CD14-positive monocyte (primary cell): ENCODE data around the gene NIFK. TPM values are rescaled to one million over a fixed set of nuclear protein-coding genes. Genes with fewer than 3 reads are reported as not detected.
"Not testable (repeated sequence)": the region's sequence is repeated elsewhere in the genome, so short reads cannot be mapped to it uniquely, and the experiment has no call there.

Experiments
- DNase-seq, 3 donors: peaks; one replicate each; pipeline ENCODE4 v3.0.0-alpha.2; 2011 to 2022
- H2AFZ ChIP-seq: 2 replicates; pipeline ENCODE4 v1.6.0; 2012; ENCODE audit warnings: mild to moderate bottlenecking, low read depth, low read length, inconsistent platforms; ENCODE audit not compliant: insufficient read depth, poor library complexity, severe bottlenecking
- H3K27ac ChIP-seq, 2 donors: 1 replicate in 1 of 2; 2 replicates in 1 of 2; pipeline ENCODE4 v1.5.1; 2012 to 2013; ENCODE audit warnings: low read length in 2 of 2, control low read depth in 1 of 2, inconsistent platforms in 1 of 2, low read depth in 1 of 2, mild to moderate bottlenecking in 1 of 2
- H3K27me3 ChIP-seq, 2 donors: one replicate each; pipeline versions ENCODE4 v1.6.0 to v1.6.1; 2011 to 2013; ENCODE audit warnings: low read length in 2 of 2; ENCODE audit not compliant: control insufficient read depth in 2 of 2, insufficient read depth in 2 of 2
- H3K36me3 ChIP-seq, 2 donors: replicated peaks in 1 of 2; 1 replicate in 1 of 2; 2 replicates in 1 of 2; pipeline versions ENCODE4 v1.5.1 to v1.6.1; 2012 to 2013; ENCODE audit warnings: low read length in 2 of 2, control low read depth in 1 of 2, inconsistent platforms in 1 of 2, mild to moderate bottlenecking in 1 of 2; ENCODE audit not compliant: insufficient read depth in 2 of 2, control insufficient read depth in 1 of 2
- H3K4me1 ChIP-seq, 2 donors: 1 replicate in 1 of 2; 2 replicates in 1 of 2; pipeline versions ENCODE4 v1.5.1 to v1.6.1; 2012 to 2013; ENCODE audit warnings: low read length in 2 of 2, control low read depth in 1 of 2, inconsistent platforms in 1 of 2, mild to moderate bottlenecking in 1 of 2, moderate library complexity in 1 of 2; ENCODE audit not compliant: insufficient read depth in 2 of 2, control insufficient read depth in 1 of 2
- H3K4me2 ChIP-seq: replicated peaks from 2 replicates; pipeline ENCODE3; 2012; ENCODE audit warnings: low read length, moderate library complexity, mild to moderate bottlenecking; ENCODE audit not compliant: poor library complexity, severe bottlenecking; ENCODE audit errors: extremely low read depth
- H3K4me3 ChIP-seq, 3 experiments: fragments of 200-600 bp in 1 of 3; sonication (generic) in 1 of 3; replicated peaks in 1 of 3; 1 replicate in 2 of 3; 2 replicates in 1 of 3; pipeline ENCODE4 v1.5.1; 2011 to 2013; ENCODE audit warnings: low read length in 3 of 3, mild to moderate bottlenecking in 3 of 3, control low read depth in 2 of 3, low read depth in 2 of 3, inconsistent platforms in 1 of 3, moderate library complexity in 1 of 3
- H3K79me2 ChIP-seq: 2 replicates; pipeline ENCODE4 v1.6.0; 2012; ENCODE audit warnings: mild to moderate bottlenecking, control low read depth, inconsistent platforms, low read length, moderate library complexity; ENCODE audit not compliant: insufficient read depth
- H3K9ac ChIP-seq: 2 replicates; pipeline ENCODE4 v1.6.0; 2017; ENCODE audit warnings: low read length, mild to moderate bottlenecking; ENCODE audit not compliant: insufficient read depth, poor library complexity, severe bottlenecking
- H3K9me3 ChIP-seq, 2 donors: replicated peaks in 1 of 2; 1 replicate in 1 of 2; 2 replicates in 1 of 2; pipeline versions ENCODE4 v1.5.1 to v1.6.1; 2012 to 2013; ENCODE audit warnings: low read length in 2 of 2, control low read depth in 1 of 2; ENCODE audit not compliant: control insufficient read depth in 1 of 2, insufficient read depth in 1 of 2
- H4K20me1 ChIP-seq: 2 replicates; pipeline ENCODE4 v1.6.0; 2012; ENCODE audit warnings: mild to moderate bottlenecking, low read length, control low read depth, moderate library complexity; ENCODE audit not compliant: insufficient read depth
- H3K27ac Mint-ChIP-seq, 7 donors: one replicate each; pipeline ENCODE4 v1.8.0; 2020; ENCODE audit warnings: mild to moderate bottlenecking in 7 of 7, mixed read lengths in 7 of 7, moderate library complexity in 6 of 7, inconsistent platforms in 2 of 7
- H3K27me3 Mint-ChIP-seq, 3 donors: one replicate each; pipeline ENCODE4 v1.8.0; 2021 to 2022; ENCODE audit warnings: low read depth in 3 of 3, mild to moderate bottlenecking in 3 of 3, mixed read lengths in 3 of 3, moderate library complexity in 3 of 3, inconsistent platforms in 1 of 3
- H3K36me3 Mint-ChIP-seq, 2 donors: one replicate each; pipeline ENCODE4 v1.8.0; 2020; ENCODE audit warnings: mixed read lengths in 2 of 2, inconsistent platforms in 1 of 2, mild to moderate bottlenecking in 1 of 2
- H3K4me1 Mint-ChIP-seq: one replicate; pipeline ENCODE4 v1.8.0; 2020; ENCODE audit warnings: mild to moderate bottlenecking, mixed read lengths
- H3K4me3 Mint-ChIP-seq, 2 donors: one replicate each; pipeline ENCODE4 v1.8.0; 2020; ENCODE audit warnings: mild to moderate bottlenecking in 2 of 2, mixed read lengths in 2 of 2, moderate library complexity in 1 of 2
- H3K9me3 Mint-ChIP-seq, 7 donors: one replicate each; pipeline ENCODE4 v1.8.0; 2020 to 2022; ENCODE audit warnings: mixed read lengths in 7 of 7, mild to moderate bottlenecking in 6 of 7, moderate library complexity in 6 of 7, inconsistent platforms in 2 of 7
- WGBS: methylation state at CpG from one replicate; pipeline ENCODE4 v1.1.5; 2013; ENCODE audit warnings: missing lambda C conversion rate; ENCODE audit not compliant: insufficient coverage; 5-methylcytosine and 5-hydroxymethylcytosine counted together
- intact Hi-C, 2 donors: fragments of 100-400 bp; cut with micrococcal nuclease; formaldehyde crosslinking; loops; one replicate each; pipeline versions ENCODE4 v1.15.0 to v1.15.1; 2023
- polyA plus RNA-seq, 3 donors: library from polyadenylated mRNA; depleted of rRNA in 1 of 3; unstranded in 2 of 3; stranded (reverse) in 1 of 3; fragments of 300-500 nt in 2 of 3; fragments of >200 nt in 1 of 3; fragmentation: Illumina TruSeq in 2 of 3; gene quantifications; 1 replicate in 2 of 3; 2 replicates in 1 of 3; pipeline ENCODE4 v1.2.3, GENCODE V29; 2012 to 2021
- TF ChIP-seq, protein P1 (sequence below): fragments of 200-600 bp; IDR thresholded peaks from one replicate; pipeline ENCODE4 v1.8.0; 2022; ENCODE audit warnings: antibody characterized with exemption, mild to moderate bottlenecking

Gene NIFK
- polyA plus RNA-seq, 3 donors = 6.6 to 32.6 (median 30.6) TPM

DNA sequence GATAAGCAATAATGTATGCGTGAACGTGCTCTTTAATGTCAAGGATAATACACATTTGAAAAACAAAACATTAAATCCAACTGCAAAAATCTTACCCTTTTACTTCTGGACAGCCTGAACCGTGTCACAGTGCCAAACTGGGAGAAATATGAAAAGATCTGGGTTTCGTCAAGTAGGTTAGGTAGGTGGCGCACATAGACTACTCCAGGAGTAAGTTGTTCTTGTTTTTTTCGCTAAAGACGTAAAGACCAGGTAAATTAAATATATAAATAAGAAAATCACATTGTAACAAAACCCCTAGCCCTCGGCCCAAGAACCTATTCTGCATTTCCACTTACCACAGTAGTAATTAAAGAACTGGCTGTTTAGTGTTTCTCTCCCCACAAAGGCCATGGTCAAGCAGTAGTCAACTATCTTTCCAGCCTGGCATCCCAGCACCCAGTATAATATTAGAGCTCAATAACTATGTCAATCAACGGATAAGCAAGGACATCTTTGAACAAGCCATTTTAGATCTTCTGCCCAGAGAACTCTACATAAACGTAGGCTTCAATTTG, 1.1 kb downstream of the NIFK start:
- H3K27ac Mint-ChIP-seq = peak overlapping the region; percentile 94 to 97 (median 96)
- peaks cover 24 to 45% of the 10 kb centered on the region in 2 donors for H3K36me3 Mint-ChIP-seq
- Histone ChIP-seq H4K20me1 (peaks cover 13% of the 10 kb centered on the region), H3K4me1 (peaks cover 14 to 15% of the 10 kb centered on the region in 2 donors), H3K4me3 (peak overlapping the region; percentile 68 to 97 (median 79)), H3K4me2 (peak overlapping the region; percentile 84), H3K9me3 (no peaks in the 10 kb centered on the region), H3K79me2 (peaks cover 38% of the 10 kb centered on the region), H3K9ac (peak overlapping the region; percentile 93), H3K27me3 (no peaks in the 10 kb centered on the region), H3K36me3 (peaks cover 32 to 43% of the 10 kb centered on the region in 2 donors), H2AFZ (peak overlapping the region; percentile 94), H3K27ac (peak overlapping the region in 1 of 2 donors; percentile 97)
- TF ChIP-seq, protein P1, sequence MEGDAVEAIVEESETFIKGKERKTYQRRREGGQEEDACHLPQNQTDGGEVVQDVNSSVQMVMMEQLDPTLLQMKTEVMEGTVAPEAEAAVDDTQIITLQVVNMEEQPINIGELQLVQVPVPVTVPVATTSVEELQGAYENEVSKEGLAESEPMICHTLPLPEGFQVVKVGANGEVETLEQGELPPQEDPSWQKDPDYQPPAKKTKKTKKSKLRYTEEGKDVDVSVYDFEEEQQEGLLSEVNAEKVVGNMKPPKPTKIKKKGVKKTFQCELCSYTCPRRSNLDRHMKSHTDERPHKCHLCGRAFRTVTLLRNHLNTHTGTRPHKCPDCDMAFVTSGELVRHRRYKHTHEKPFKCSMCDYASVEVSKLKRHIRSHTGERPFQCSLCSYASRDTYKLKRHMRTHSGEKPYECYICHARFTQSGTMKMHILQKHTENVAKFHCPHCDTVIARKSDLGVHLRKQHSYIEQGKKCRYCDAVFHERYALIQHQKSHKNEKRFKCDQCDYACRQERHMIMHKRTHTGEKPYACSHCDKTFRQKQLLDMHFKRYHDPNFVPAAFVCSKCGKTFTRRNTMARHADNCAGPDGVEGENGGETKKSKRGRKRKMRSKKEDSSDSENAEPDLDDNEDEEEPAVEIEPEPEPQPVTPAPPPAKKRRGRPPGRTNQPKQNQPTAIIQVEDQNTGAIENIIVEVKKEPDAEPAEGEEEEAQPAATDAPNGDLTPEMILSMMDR = no peak
- no peak for DNase-seq
- 0% methylated on average over 1 of the region's 10 CpGs for WGBS
- intact Hi-C loops = loop anchor here (1.0 to 10.0 kb wide), 6 partner anchors 19 to 205 kb away; partner anchors contain the start of genes RNU4ATAC (in 2 of the 2) and TSN (in 2 of the 2)
- H3K9me3 Mint-ChIP-seq = peaks cover 0 to 5% (median 0%) of the 10 kb centered on the region in 7 donors
- peaks cover 0 to 6% (median 0%) of the 10 kb centered on the region in 3 donors for H3K27me3 Mint-ChIP-seq
- H3K4me3 Mint-ChIP-seq = peak overlapping the region; percentile 96 to 98
- H3K4me1 Mint-ChIP-seq = peaks cover 30% of the 10 kb centered on the region

DNA sequence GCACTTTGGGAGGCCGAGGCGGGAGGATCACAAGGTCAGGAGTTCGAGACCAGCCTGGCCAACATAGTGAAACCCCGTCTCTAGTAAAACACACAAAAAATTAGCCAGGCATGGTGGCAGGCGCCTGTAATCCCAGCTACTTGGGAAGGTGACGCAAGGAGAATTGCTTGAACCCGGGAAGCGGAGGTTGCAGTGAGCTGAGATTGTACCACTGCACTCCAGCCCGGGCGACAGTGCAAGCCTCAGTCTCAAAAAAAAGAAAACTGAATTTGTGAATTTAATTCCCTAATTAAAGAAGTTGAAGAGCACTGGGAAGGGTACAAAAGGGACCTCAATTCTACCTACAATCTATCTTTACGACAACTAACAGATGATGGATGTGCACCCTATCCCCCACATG, 2.1 kb downstream of the NIFK start:
- peaks cover 13% of the 10 kb centered on the region for H4K20me1 ChIP-seq
- not testable (repeated sequence) for DNase-seq, H3K9ac ChIP-seq, H3K27ac Mint-ChIP-seq, H3K4me3 ChIP-seq, H3K9me3 ChIP-seq, H3K27me3 ChIP-seq, H3K4me3 Mint-ChIP-seq, H3K27ac ChIP-seq, H3K4me2 ChIP-seq, H3K27me3 Mint-ChIP-seq, H3K9me3 Mint-ChIP-seq, H2AFZ ChIP-seq
- intact Hi-C loops = loop anchor here in 1 of 2 donors (10.0 kb wide), 1 partner anchor 80 kb away; no protein-coding TSS in a partner anchor
- H3K79me2 ChIP-seq = peaks cover 38% of the 10 kb centered on the region
- H3K36me3 Mint-ChIP-seq = peaks cover 33 to 55% of the 10 kb centered on the region in 2 donors
- peaks cover 39 to 53% of the 10 kb centered on the region in 2 donors for H3K36me3 ChIP-seq
- 100% methylated on average over 7 of the region's 11 CpGs for WGBS
- H3K4me1 ChIP-seq = peaks cover 14 to 15% of the 10 kb centered on the region in 2 donors
- H3K4me1 Mint-ChIP-seq = peaks cover 30% of the 10 kb centered on the region
